DOHH2 (cell line): ENCODE results near the gene ELK4.

ENCODE experiments used
- H3F3A ChIP-seq: fragments of 200-600 bp; sonication (generic), shearing (Covaris generic); 2 replicates; pipeline ENCODE4 v1.6.0; 2016; ENCODE audit warnings: antibody characterized with exemption, mild to moderate bottlenecking; ENCODE audit not compliant: control insufficient read depth, insufficient read depth
- H3K27ac ChIP-seq: fragments of 200-600 bp; sonication (generic); 2 replicates; pipeline ENCODE4 v1.5.1; 2014; ENCODE audit warnings: low read depth, mild to moderate bottlenecking, low read length, moderate library complexity
- H3K27me3 ChIP-seq: fragments of 200-600 bp; sonication (generic); 2 replicates; pipeline ENCODE4 v1.6.1; 2014; ENCODE audit warnings: mild to moderate bottlenecking, low read length, mixed read lengths; ENCODE audit not compliant: control insufficient read depth
- H3K36me3 ChIP-seq: fragments of 200-600 bp; sonication (generic); 2 replicates; pipeline ENCODE4 v1.6.1; 2014; ENCODE audit warnings: mild to moderate bottlenecking, low read length, moderate library complexity, mixed read lengths; ENCODE audit not compliant: control insufficient read depth
- H3K4me1 ChIP-seq: fragments of 200-600 bp; sonication (generic); 2 replicates; pipeline ENCODE4 v1.6.1; 2014; ENCODE audit warnings: mild to moderate bottlenecking, low read length, mixed read lengths; ENCODE audit not compliant: control insufficient read depth
- H3K4me2 ChIP-seq: fragments of 200-600 bp; sonication (generic); 2 replicates; pipeline ENCODE4 v1.6.0; 2014; ENCODE audit warnings: mild to moderate bottlenecking, low read length, moderate library complexity
- H3K4me3 ChIP-seq: fragments of 200-600 bp; sonication (generic); 2 replicates; pipeline ENCODE4 v1.5.1; 2014; ENCODE audit warnings: mild to moderate bottlenecking, low read length, mixed read lengths
- H3K79me2 ChIP-seq: fragments of 200-600 bp; sonication (generic); 2 replicates; pipeline ENCODE4 v1.6.1; 2014; ENCODE audit warnings: mild to moderate bottlenecking, low read length, mixed read lengths; ENCODE audit not compliant: control insufficient read depth
- H3K9me2 ChIP-seq: fragments of 200-600 bp; sonication (generic); replicated peaks from 2 replicates; pipeline ENCODE4 v1.6.1; 2014; ENCODE audit warnings: mild to moderate bottlenecking, low read length, mixed read lengths; ENCODE audit not compliant: control insufficient read depth
- H3K9me3 ChIP-seq: fragments of 200-600 bp; sonication (generic); 2 replicates; pipeline ENCODE4 v1.6.1; 2014; ENCODE audit warnings: antibody characterized with exemption, low read length, mixed read lengths; ENCODE audit not compliant: control insufficient read depth, insufficient read depth
- H4K20me1 ChIP-seq: fragments of 200-600 bp; sonication (generic); 2 replicates; pipeline ENCODE4 v1.6.0; 2014; ENCODE audit warnings: low read depth, mild to moderate bottlenecking, antibody characterized with exemption, low read length, moderate library complexity; ENCODE audit not compliant: control insufficient read depth, insufficient read depth
- CTCF ChIP-seq: fragments of 200-600 bp; sonication (generic); IDR thresholded peaks from one replicate; pipeline ENCODE4 v1.5.1; 2014; ENCODE audit warnings: antibody characterized with exemption, mild to moderate bottlenecking, low read depth, low read length; ENCODE audit not compliant: poor library complexity, severe bottlenecking
- EZH2phosphoT487 ChIP-seq: fragments of 200-600 bp; sonication (generic); IDR thresholded peaks from 2 replicates; pipeline ENCODE4 v1.6.1; 2017; ENCODE audit warnings: borderline replicate concordance, mild to moderate bottlenecking, antibody characterized with exemption, low read length, moderate library complexity, mixed read lengths

Gene ELK4

GRCh38 chr1:205670611-205671430 is 39.0 kb upstream of the ELK4 start:
- no peaks in the 10 kb centered on the region for H3K9me2 ChIP-seq
- no peaks in the 10 kb centered on the region for H3K36me3 ChIP-seq
- no peaks in the 10 kb centered on the region for H3K79me2 ChIP-seq
- no peak overlapping the region for H3K4me3 ChIP-seq
- H3K4me1 ChIP-seq: peaks cover 47% of the 10 kb centered on the region
- no peaks in the 10 kb centered on the region for H3F3A ChIP-seq
- no peak overlapping the region for H3K4me2 ChIP-seq
- TF ChIP-seq EZH2phosphoT487: no peak
- TF ChIP-seq CTCF: no peak
- H3K27me3 ChIP-seq: no peaks in the 10 kb centered on the region
- no peaks in the 10 kb centered on the region for H3K9me3 ChIP-seq
- no peak overlapping the region for H3K27ac ChIP-seq
- H4K20me1 ChIP-seq: no peaks in the 10 kb centered on the region

- no peaks in the 10 kb centered on the region for H3K9me3 ChIP-seq
- H3K79me2 ChIP-seq: no peaks in the 10 kb centered on the region
- H3K4me2 ChIP-seq: peak overlapping the region; percentile 66; the same call in 1 of the 2 replicates
- H3K27me3 ChIP-seq: no peaks in the 10 kb centered on the region
- no peak overlapping the region for H3K27ac ChIP-seq
- peaks cover 54% of the 10 kb centered on the region for H3K4me1 ChIP-seq
- TF ChIP-seq EZH2phosphoT487 (no peak), CTCF (no peak)
- H3K36me3 ChIP-seq: no peaks in the 10 kb centered on the region
- no peaks in the 10 kb centered on the region for H4K20me1 ChIP-seq
- H3F3A ChIP-seq: no peaks in the 10 kb centered on the region; the same call in 1 of the 2 replicates
- H3K9me2 ChIP-seq: no peaks in the 10 kb centered on the region
- H3K4me3 ChIP-seq: no peak overlapping the region
Measured at GRCh38 chr1:205670150-205670446, 38.3 kb upstream of the ELK4 start.

- no peaks in the 10 kb centered on the region for H3K36me3 ChIP-seq
- H3K27me3 ChIP-seq: no peaks in the 10 kb centered on the region
- H3K9me2 ChIP-seq: no peaks in the 10 kb centered on the region
- peak overlapping the region; percentile 2; the same call in 1 of the 2 replicates for H3K27ac ChIP-seq
- peak overlapping the region; percentile 66 for H3K4me2 ChIP-seq
- no peaks in the 10 kb centered on the region for H3K79me2 ChIP-seq
- peaks cover 60% of the 10 kb centered on the region for H3K4me1 ChIP-seq
- TF ChIP-seq CTCF (no peak), EZH2phosphoT487 (no peak)
- H4K20me1 ChIP-seq: no peaks in the 10 kb centered on the region
- H3K9me3 ChIP-seq: no peaks in the 10 kb centered on the region
- H3K4me3 ChIP-seq: peak overlapping the region; percentile 43
- no peaks in the 10 kb centered on the region; the same call in 1 of the 2 replicates for H3F3A ChIP-seq
Measured at GRCh38 chr1:205669341-205670149, 37.7 kb upstream of the ELK4 start.
